ENCODE results near the gene PPP3CB.

- TF ChIP-seq POLR2AphosphoS5 (IDR thresholded peaks at IDR 0.05; ENCODE audit: insufficient read depth, low read depth, low read length) (no peak), CTCF (IDR thresholded peaks at IDR 0.05; ENCODE audit: extremely low read depth in 1 of 2, insufficient read depth in 1 of 2, low read depth in 1 of 2, low read length in 2 of 2) (no peak), POLR2A (IDR thresholded peaks at IDR 0.05; ENCODE audit: low read depth, low read length) (no peak), MYC (IDR thresholded peaks at IDR 0.05; ENCODE audit: low read depth, low read length) (no peak), EZH2 (IDR thresholded peaks at IDR 0.05; ENCODE audit: borderline replicate concordance, low read depth, low read length, severe bottlenecking) (no peak), JUN (IDR thresholded peaks at IDR 0.05; ENCODE audit: borderline replicate concordance, insufficient read depth, insufficient read length, low read depth) (no peak)
- TF ChIP-seq, protein P1, sequence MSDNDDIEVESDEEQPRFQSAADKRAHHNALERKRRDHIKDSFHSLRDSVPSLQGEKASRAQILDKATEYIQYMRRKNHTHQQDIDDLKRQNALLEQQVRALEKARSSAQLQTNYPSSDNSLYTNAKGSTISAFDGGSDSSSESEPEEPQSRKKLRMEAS (IDR thresholded peaks at IDR 0.05; ENCODE audit: insufficient read depth, insufficient read length), result no peak
Observed at GRCh38 chr10:73408061-73408460, 87.8 kb downstream of the PPP3CB start.

Data from endothelial cell of umbilical vein (primary cell).